Mesangial cell (primary cell): ENCODE data around the gene ADPGK. TPM values are rescaled to one million over a fixed set of nuclear protein-coding genes. Genes with fewer than 3 reads are reported as not detected.

ENCODE experiments used
- total RNA-seq: library from RNA; depleted of rRNA; stranded (reverse); fragments of >200 nt; gene quantifications from 2 replicates; pipeline ENCODE4 v1.2.3, GENCODE V29; 2015

Gene ADPGK
- total RNA-seq = 40.9 and 53.4 TPM in 2 replicates

GRCh38 chr15:72783640-72784455 lies at the start of gene ADPGK:
TSS of gene ADPGK (minus strand) at chr15:72783758. CDS start at chr15:72783691, 67 bp downstream.

Other genes starting within 250 kb of the ADPGK start
- not detected in 2 replicates for gene GOLGA6B, start 129.1 kb downstream of the ADPGK start, total RNA-seq
- gene HIGD2B, start 97.6 kb downstream of the ADPGK start, total RNA-seq = 0.13 TPM in 1 of 2 replicates, not detected in the other
- 10.6 and 20.4 TPM in 2 replicates for gene BBS4, start 97.6 kb downstream of the ADPGK start, total RNA-seq